IMR-90 (cell line): ENCODE results near the gene CEP126. TPM values are rescaled to one million over a fixed set of nuclear protein-coding genes. Genes with fewer than 3 reads are reported as not detected.

Source experiments
- ATAC-seq: fragments of 200-7000 bp; cut with Tn5 transposase; 2 replicates; pipeline ENCODE4 v1.9.1; 2020; ENCODE audit warnings: low read depth, mild to moderate bottlenecking, moderate library complexity
- BruUV-seq: library from RNA; stranded (reverse); fragments of 400-500 nt; replicated peaks from 2 replicates; lab custom pipeline; 2021; lab: Mats Ljungman, UMichigan
- CTCF ChIA-PET: fragments of 300-600 bp; formaldehyde crosslinking; extraction: SDS; loops from one replicate; lab custom pipeline; 2021; ENCODE audit warnings: antibody characterized with exemption; lab: Yijun Ruan, JAX
- POLR2A ChIA-PET: fragments of 300-600 bp; sonication (Branson Sonifier 250); formaldehyde crosslinking; loops from one replicate; lab custom pipeline; 2022; ENCODE audit warnings: antibody characterized with exemption; ENCODE audit not compliant: unreplicated experiment; lab: Charles Lee
- DNase-seq: peaks from one replicate; pipeline ENCODE4 v3.0.0; 2013
- H2AFZ ChIP-seq: replicated peaks from 2 replicates; pipeline ENCODE3; 2013; ENCODE audit warnings: low read length, mild to moderate bottlenecking; ENCODE audit not compliant: poor library complexity
- H2AK5ac ChIP-seq: 2 replicates; pipeline ENCODE4 v1.6.1; 2013; ENCODE audit warnings: low read depth, low read length, inconsistent platforms
- H2AK9ac ChIP-seq: replicated peaks from 2 replicates; pipeline ENCODE3; 2013; ENCODE audit warnings: mild to moderate bottlenecking, low read depth, low read length, moderate library complexity; ENCODE audit not compliant: poor library complexity
- H2BK120ac ChIP-seq: 2 replicates; pipeline ENCODE4 v1.6.1; 2013; ENCODE audit warnings: low read depth, low read length, inconsistent platforms
- H2BK15ac ChIP-seq: 3 replicates; pipeline ENCODE4 v1.6.1; 2013; ENCODE audit warnings: low read depth, low read length, inconsistent platforms
- H2BK20ac ChIP-seq: 2 replicates; pipeline ENCODE4 v1.6.1; 2013; ENCODE audit warnings: low read depth, mild to moderate bottlenecking, inconsistent platforms, low read length, moderate library complexity
- H2BK5ac ChIP-seq: 2 replicates; pipeline ENCODE4 v1.6.1; 2013; ENCODE audit warnings: mild to moderate bottlenecking, low read depth, low read length, inconsistent platforms; ENCODE audit not compliant: poor library complexity, severe bottlenecking
- H3K14ac ChIP-seq: replicated peaks from 2 replicates; pipeline ENCODE4 v1.6.1; 2013; ENCODE audit warnings: low read depth, low read length, inconsistent platforms
- H3K18ac ChIP-seq: 2 replicates; pipeline ENCODE4 v1.6.1; 2013; ENCODE audit warnings: low read depth, low read length, control low read depth
- H3K23ac ChIP-seq: 2 replicates; pipeline ENCODE4 v1.6.1; 2013; ENCODE audit warnings: low read depth, low read length, inconsistent platforms
- H3K27ac ChIP-seq: 2 replicates; pipeline ENCODE4 v1.5.1; 2013; ENCODE audit warnings: mild to moderate bottlenecking, control low read depth, low read length; ENCODE audit not compliant: insufficient read depth
- H3K27me3 ChIP-seq: 2 replicates; pipeline ENCODE4 v1.6.1; 2013; ENCODE audit warnings: low read length; ENCODE audit not compliant: control insufficient read depth, insufficient read depth
- H3K36me3 ChIP-seq: 2 replicates; pipeline ENCODE4 v1.6.1; 2013; ENCODE audit warnings: low read length, mixed read lengths; ENCODE audit not compliant: control insufficient read depth, insufficient read depth
- H3K4ac ChIP-seq: 2 replicates; pipeline ENCODE4 v1.6.1; 2013; ENCODE audit warnings: low read depth, low read length, inconsistent platforms
- H3K4me1 ChIP-seq: 2 replicates; pipeline ENCODE4 v1.6.1; 2013; ENCODE audit warnings: low read length, mixed read lengths; ENCODE audit not compliant: control insufficient read depth, insufficient read depth
- H3K4me2 ChIP-seq: 2 replicates; pipeline ENCODE4 v1.6.1; 2013; ENCODE audit warnings: low read depth, mild to moderate bottlenecking, control low read depth, low read length, moderate library complexity
- H3K4me3 ChIP-seq: 2 replicates; pipeline ENCODE4 v1.5.1; 2013; ENCODE audit warnings: low read depth, mild to moderate bottlenecking, control low read depth, low read length, moderate library complexity; ENCODE audit not compliant: insufficient read depth
- H3K56ac ChIP-seq: 2 replicates; pipeline ENCODE4 v1.6.1; 2013; ENCODE audit warnings: low read length, inconsistent platforms; ENCODE audit not compliant: insufficient read depth; ENCODE audit errors: extremely low read depth
- H3K79me1 ChIP-seq, 2 experiments: 2 replicates each; pipeline ENCODE4 v1.6.1; 2013; ENCODE audit warnings: low read length in 2 of 2, inconsistent platforms in 1 of 2, low read depth in 1 of 2
- H3K9ac ChIP-seq: 2 replicates; pipeline ENCODE4 v1.6.1; 2013; ENCODE audit warnings: low read depth, low read length, control low read depth
- H3K9me1 ChIP-seq: 2 replicates; pipeline ENCODE4 v1.6.1; 2013; ENCODE audit warnings: low read length, inconsistent platforms; ENCODE audit not compliant: insufficient read depth
- H3K9me3 ChIP-seq: 2 replicates; pipeline ENCODE4 v1.6.1; 2013; ENCODE audit warnings: low read length; ENCODE audit not compliant: control insufficient read depth, insufficient read depth
- H4K20me1 ChIP-seq: 2 replicates; pipeline ENCODE4 v1.6.1; 2013; ENCODE audit warnings: low read length, inconsistent platforms; ENCODE audit not compliant: insufficient read depth
- H4K5ac ChIP-seq: 2 replicates; pipeline ENCODE4 v1.6.1; 2013; ENCODE audit warnings: mild to moderate bottlenecking, low read depth, low read length, control low read depth
- H4K8ac ChIP-seq, 2 experiments: 2 replicates each; pipeline ENCODE4 v1.6.1; 2013; ENCODE audit warnings: low read depth in 2 of 2, low read length in 2 of 2, control low read depth in 1 of 2, inconsistent platforms in 1 of 2
- H4K91ac ChIP-seq: 2 replicates; pipeline ENCODE4 v1.6.1; 2013; ENCODE audit warnings: low read depth, low read length, inconsistent platforms; ENCODE audit not compliant: insufficient read depth
- BHLHE40 ChIP-seq: fragments of 150-350 bp; IDR thresholded peaks from 2 replicates; pipeline ENCODE4 v1.6.1; 2016; ENCODE audit warnings: mild to moderate bottlenecking, low read depth, low read length
- CEBPB ChIP-seq: IDR thresholded peaks from 2 replicates; pipeline ENCODE4 v1.6.1; 2012; ENCODE audit warnings: low read depth, low read length, improper control_type of control experiment
- CHD1 ChIP-seq: IDR thresholded peaks from 2 replicates; pipeline ENCODE4 v1.6.1; 2012; ENCODE audit warnings: low read depth, low read length, improper control_type of control experiment
- CTCF ChIP-seq: conservative IDR thresholded peaks from 2 replicates; pipeline ENCODE4 v1.5.1; 2012; ENCODE audit warnings: mild to moderate bottlenecking, low read depth, low read length, improper control_type of control experiment
- ELK1 ChIP-seq: fragments of 150-350 bp; IDR thresholded peaks from 2 replicates; pipeline ENCODE4 v1.6.1; 2016; ENCODE audit warnings: low read depth, mild to moderate bottlenecking, low read length, moderate library complexity, borderline replicate concordance
- NFE2L2 ChIP-seq: fragments of 150-350 bp; IDR thresholded peaks from 2 replicates; pipeline ENCODE4 v1.6.1; 2016; ENCODE audit warnings: low read depth, mild to moderate bottlenecking, low read length
- RCOR1 ChIP-seq: IDR thresholded peaks from 2 replicates; pipeline ENCODE4 v1.6.1; 2012; ENCODE audit warnings: mild to moderate bottlenecking, low read length, improper control_type of control experiment; ENCODE audit not compliant: insufficient replicate concordance
- RFX5 ChIP-seq: IDR thresholded peaks from 2 replicates; pipeline ENCODE4 v1.8.0; 2012; ENCODE audit warnings: low read depth, mild to moderate bottlenecking, low read length, moderate library complexity
- WGBS, 2 experiments: methylation state at CpG; one replicate each; pipeline versions ENCODE4 v1.1.5 to v1.1.7; 2013; ENCODE audit warnings: missing lambda C conversion rate in 2 of 2; ENCODE audit not compliant: insufficient read length in 1 of 2; ENCODE audit errors: extremely low coverage in 2 of 2; 5-methylcytosine and 5-hydroxymethylcytosine counted together
- dilution Hi-C: fragments of 300-500 bp; cut with HindIII; formaldehyde crosslinking; loops from one replicate; pipeline ENCODE4 v1.14.3; 2018; ENCODE audit warnings: low sequenced_read_pairs; ENCODE audit not compliant: unreplicated experiment
- in situ Hi-C: fragments of 300-500 bp; cut with MboI; formaldehyde crosslinking; loops from 3 replicates; pipeline ENCODE4 v1.14.3; 2019; ENCODE audit warnings: low sequenced_read_pairs, inconsistent platforms, mixed read lengths
- intact Hi-C: fragments of 100-400 bp; cut with micrococcal nuclease; formaldehyde crosslinking; loops from 2 replicates; pipeline ENCODE4 v1.10.0; 2022
- polyA plus RNA-seq, 3 experiments: library from polyadenylated mRNA; depleted of rRNA; stranded (reverse); fragments of >200 nt; gene quantifications; 2 replicates each; pipeline ENCODE4 v1.2.3, GENCODE V29; 2012; ENCODE audit warnings: low replicate concordance in 1 of 3
- total RNA-seq: library from RNA; depleted of rRNA; stranded (reverse); fragments of >200 nt; gene quantifications from 2 replicates; pipeline ENCODE4 v1.2.3, GENCODE V29; 2012

CEP126 gene
- total and polyA plus RNA-seq, 2 of the 4 experiments (the other 2 are of a cell fraction) = 0.72 to 1.4 TPM

DNA sequence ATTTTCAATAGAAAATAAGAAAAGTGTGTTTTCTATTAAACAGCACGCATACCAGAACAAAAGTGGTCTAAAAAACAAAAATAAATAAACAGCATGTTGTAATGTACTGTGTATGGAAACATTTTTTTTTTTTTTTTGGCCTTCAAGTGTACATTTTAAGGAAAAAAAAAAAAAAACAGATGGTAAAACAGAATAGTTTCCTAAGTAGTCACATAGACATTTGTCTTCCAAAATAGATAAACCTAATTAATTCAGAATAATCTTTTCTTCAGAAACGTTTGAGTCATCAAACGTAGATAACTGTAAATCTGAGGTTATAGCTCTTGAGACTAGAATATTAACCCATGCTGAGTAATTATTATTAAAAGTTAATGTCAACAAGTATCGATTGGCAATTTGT lies 132.0 kb downstream of the CEP126 start:
- H4K20me1 ChIP-seq = no peaks in the 10 kb centered on the region
- peak overlapping the region; percentile 66 for H4K5ac ChIP-seq
- H2BK120ac ChIP-seq = peak overlapping the region; percentile 81
- H3K36me3 ChIP-seq = no peaks in the 10 kb centered on the region
- peak overlapping the region; percentile 22 for H3K27ac ChIP-seq
- peak overlapping the region; percentile 88 for H3K4me2 ChIP-seq
- ChIA-PET CTCF (interaction anchor here (0.6 kb wide), 1 partner anchor 33 kb away, joined by 3 read pairs; no protein-coding TSS in a partner anchor), POLR2A (no interaction called here)
- no peak overlapping the region for H4K91ac ChIP-seq
- TF ChIP-seq ELK1 = no peak
- TF ChIP-seq RFX5 = no peak
- no peak for TF ChIP-seq CHD1
- TF ChIP-seq BHLHE40 = no peak
- TF ChIP-seq RCOR1 = no peak
- no peak for TF ChIP-seq NFE2L2
- no peak for TF ChIP-seq CTCF
- no peak for TF ChIP-seq CEBPB
- peak overlapping the region; percentile 66 to 92 for H4K8ac ChIP-seq
- intact Hi-C loops (no loop called here), dilution Hi-C loops (no loop called here), in situ Hi-C loops (no loop called here)
- H2AK9ac ChIP-seq = peak overlapping the region; percentile 56
- H3K9me1 ChIP-seq = no peaks in the 10 kb centered on the region
- H3K27me3 ChIP-seq = no peaks in the 10 kb centered on the region
- H3K4me1 ChIP-seq = no peaks in the 10 kb centered on the region
- H2AK5ac ChIP-seq = no peak overlapping the region
- peak overlapping the region; percentile 79; the same call in 1 of the 2 replicates for H3K4ac ChIP-seq
- peak overlapping the region; percentile 15 for H2BK5ac ChIP-seq
- no TSS peak for BruUV-seq
- H3K9ac ChIP-seq = peak overlapping the region; percentile 59
- H3K18ac ChIP-seq = peak overlapping the region; percentile 42; the same call in 1 of the 2 replicates
- ATAC-seq = peak; percentile 19
- H3K79me1 ChIP-seq = no peaks in the 10 kb centered on the region
- H3K9me3 ChIP-seq = no peaks in the 10 kb centered on the region
- peak overlapping the region; percentile 73; the same call in 1 of the 3 replicates for H2BK15ac ChIP-seq
- peak overlapping the region; percentile 60; the same call in 1 of the 2 replicates for H3K56ac ChIP-seq
- peak overlapping the region; percentile 77 for H3K4me3 ChIP-seq
- WGBS, 2 experiments = no CpG with 5 or more reads among the region's 4 CpGs
- H3K23ac ChIP-seq = no peak overlapping the region; the same call in 1 of the 2 replicates
- DNase-seq = peak; percentile 25
- H3K14ac ChIP-seq = peak overlapping the region; percentile 88; the same call in 1 of the 2 replicates
- H2AFZ ChIP-seq = peak overlapping the region; percentile 97
- no peak overlapping the region for H2BK20ac ChIP-seq
